Stimulated activated CD4-positive, alpha-beta T cell treated with anti-CD3 and anti-CD28 coated beads, Interleukin-4, amount 100 ng/mL, for 48 hours (primary cell): ENCODE data around the gene ABCD3.
"Not testable (repeated sequence)": the region's sequence is repeated elsewhere in the genome, so short reads cannot be mapped to it uniquely, and the experiment has no call there.

Experiments
- DNase-seq, 2 donors: peaks; one replicate each; pipeline ENCODE4 v3.0.0-alpha.2; 2020; ENCODE audit warnings: low read depth in 2 of 2

Gene ABCD3

GRCh38 chr1:94413311-94413710 is 4.9 kb upstream of the ABCD3 start:
- DNase-seq: no peak

GRCh38 chr1:94416901-94417727 is 1.1 kb upstream of the ABCD3 start:
- DNase-seq: no peak

GRCh38 chr1:94417728-94417977 is 536 bp upstream of the ABCD3 start:
- no peak for DNase-seq

GRCh38 chr1:94418664-94419655 is 771 bp downstream of the ABCD3 start:
- peak in 1 of 2 donors; percentile 13 for DNase-seq

GRCh38 chr1:94422115-94422820 is 4.1 kb downstream of the ABCD3 start:
- no peak for DNase-seq

GRCh38 chr1:94425821-94426484 is 7.8 kb downstream of the ABCD3 start:
- no peak for DNase-seq

GRCh38 chr1:94426485-94426870 is 8.3 kb downstream of the ABCD3 start:
- DNase-seq: not testable (repeated sequence)

- DNase-seq: no peak
Observed at GRCh38 chr1:94428441-94428840, 10.3 kb downstream of the ABCD3 start.

- not testable (repeated sequence) for DNase-seq
Observed at GRCh38 chr1:94428927-94429528, 10.8 kb downstream of the ABCD3 start.

GRCh38 chr1:94430066-94430465 is 11.9 kb downstream of the ABCD3 start:
- not testable (repeated sequence) for DNase-seq

- DNase-seq: no peak
Observed at GRCh38 chr1:94433866-94434265, 15.7 kb downstream of the ABCD3 start.

- DNase-seq: no peak
Observed at GRCh38 chr1:94434365-94435045, 16.3 kb downstream of the ABCD3 start.

- DNase-seq: no peak
Observed at GRCh38 chr1:94438692-94439276, 20.6 kb downstream of the ABCD3 start.

GRCh38 chr1:94440088-94440487 is 21.9 kb downstream of the ABCD3 start:
- no peak for DNase-seq

GRCh38 chr1:94443067-94443466 is 24.9 kb downstream of the ABCD3 start:
- DNase-seq: not testable (repeated sequence)

GRCh38 chr1:94444819-94445218 is 26.6 kb downstream of the ABCD3 start:
- DNase-seq: not testable (repeated sequence)

- not testable (repeated sequence) for DNase-seq
Observed at GRCh38 chr1:94445733-94446132, 27.5 kb downstream of the ABCD3 start.

- not testable (repeated sequence) for DNase-seq
Observed at GRCh38 chr1:94446177-94446576, 28.0 kb downstream of the ABCD3 start.

- not testable (repeated sequence) for DNase-seq
Observed at GRCh38 chr1:94448741-94449140, 30.6 kb downstream of the ABCD3 start.

GRCh38 chr1:94456736-94457135 is 38.5 kb downstream of the ABCD3 start:
- DNase-seq: no peak
